OCI-LY1 (cell line): ENCODE results near the gene TNS3.

Experiments used
- H2AFZ ChIP-seq: fragments of 200-600 bp; sonication (generic), shearing (Covaris generic); 2 replicates; pipeline ENCODE4 v1.6.0; 2014; ENCODE audit warnings: antibody characterized with exemption, mild to moderate bottlenecking, low read length
- H3F3A ChIP-seq: fragments of 200-600 bp; sonication (generic), shearing (Covaris generic); 2 replicates; pipeline ENCODE4 v1.6.0; 2014; ENCODE audit warnings: mild to moderate bottlenecking, antibody characterized with exemption, low read length, moderate library complexity; ENCODE audit not compliant: insufficient read depth
- H3K27ac ChIP-seq: fragments of 200-600 bp; sonication (generic); 2 replicates; pipeline ENCODE4 v1.5.1; 2014; ENCODE audit warnings: low read length, mixed run types, mild to moderate bottlenecking, low read depth; ENCODE audit not compliant: poor library complexity, severe bottlenecking
- H3K27me3 ChIP-seq: fragments of 200-600 bp; sonication (generic); 2 replicates; pipeline ENCODE4 v1.6.0; 2014; ENCODE audit warnings: antibody characterized with exemption, mild to moderate bottlenecking, low read length, moderate library complexity; ENCODE audit not compliant: insufficient read depth
- H3K36me3 ChIP-seq: fragments of 200-600 bp; sonication (generic); 2 replicates; pipeline ENCODE4 v1.6.1; 2014; ENCODE audit warnings: mild to moderate bottlenecking, antibody characterized with exemption, low read length, moderate library complexity, mixed read lengths; ENCODE audit not compliant: insufficient read depth
- H3K4me1 ChIP-seq: fragments of 200-600 bp; sonication (generic); 2 replicates; pipeline ENCODE4 v1.5.1; 2014; ENCODE audit warnings: mild to moderate bottlenecking, low read length, moderate library complexity; ENCODE audit not compliant: insufficient read depth, severe bottlenecking
- H3K4me2 ChIP-seq: fragments of 200-600 bp; sonication (generic), shearing (Covaris generic); 2 replicates; pipeline ENCODE4 v1.6.1; 2014; ENCODE audit warnings: low read length
- H3K4me3 ChIP-seq: fragments of 200-600 bp; sonication (generic); 2 replicates; pipeline ENCODE4 v1.5.1; 2014; ENCODE audit warnings: low read length, low read depth, mild to moderate bottlenecking, mixed read lengths; ENCODE audit not compliant: poor library complexity, severe bottlenecking
- H3K79me2 ChIP-seq: fragments of 200-600 bp; shearing (Covaris generic); 2 replicates; pipeline ENCODE4 v1.6.1; 2016; ENCODE audit warnings: mixed run types, low read length, mixed read lengths; ENCODE audit not compliant: insufficient read depth
- H3K9ac ChIP-seq: fragments of 200-600 bp; sonication (generic), shearing (Covaris generic); 2 replicates; pipeline ENCODE4 v1.6.1; 2014; ENCODE audit warnings: mild to moderate bottlenecking, low read length, mixed read lengths
- H3K9me2 ChIP-seq: fragments of 200-600 bp; sonication (generic), shearing (Covaris generic); 2 replicates; pipeline ENCODE4 v1.6.1; 2014; ENCODE audit warnings: low read depth, mild to moderate bottlenecking, low read length, mixed read lengths
- H3K9me3 ChIP-seq: fragments of 200-600 bp; shearing (Covaris generic); 2 replicates; pipeline ENCODE4 v1.6.1; 2014; ENCODE audit warnings: low read length, mixed read lengths
- H4K20me1 ChIP-seq: fragments of 200-600 bp; sonication (generic), shearing (Covaris generic); 2 replicates; pipeline ENCODE4 v1.6.0; 2016; ENCODE audit warnings: mild to moderate bottlenecking, low read length; ENCODE audit not compliant: insufficient read depth
- EZH2 ChIP-seq: fragments of 200-600 bp; sonication (generic), shearing (Covaris generic); IDR thresholded peaks from 2 replicates; pipeline ENCODE4 v1.8.0; 2017; ENCODE audit warnings: borderline replicate concordance, mixed run types, mild to moderate bottlenecking, antibody characterized with exemption, low read length, moderate library complexity, mixed read lengths
- TF ChIP-seq, protein P1 (sequence below): fragments of 200-600 bp; sonication (generic), shearing (Covaris generic); IDR thresholded peaks from 2 replicates; pipeline ENCODE4 v1.5.1; 2017; ENCODE audit warnings: mild to moderate bottlenecking, antibody characterized with exemption, low read length, moderate library complexity, mixed read lengths

The TNS3 gene

DNA sequence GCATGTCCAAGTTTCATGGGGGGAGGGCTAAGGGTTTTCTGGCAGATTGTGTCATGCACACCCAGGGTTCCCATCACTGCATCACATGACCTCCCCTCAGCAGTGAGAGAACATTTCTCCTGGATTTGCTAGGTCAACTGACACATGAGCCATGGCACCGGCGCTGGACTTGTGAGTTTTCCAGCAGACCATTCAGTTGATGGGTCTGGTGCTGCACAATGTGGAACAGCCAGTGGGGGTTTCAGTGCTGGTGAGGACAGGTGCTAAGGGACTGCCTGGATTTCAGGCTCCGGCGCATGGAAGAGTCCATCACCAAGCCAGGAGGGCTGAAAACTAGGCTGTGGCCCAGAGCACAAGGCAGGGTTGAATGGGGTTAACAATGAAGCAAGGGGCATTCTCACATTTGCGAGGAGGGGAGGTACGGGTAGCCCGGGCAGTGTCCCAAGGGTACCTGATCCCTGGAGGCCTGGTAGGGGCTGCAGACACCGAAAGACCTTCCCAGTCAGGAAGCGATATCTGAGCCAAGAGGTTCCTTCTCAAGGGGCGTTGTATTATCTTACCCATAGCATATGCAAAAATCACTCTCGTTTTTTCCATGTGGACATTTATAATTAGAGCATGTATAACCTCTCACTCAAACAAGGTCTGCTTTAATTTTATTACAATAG is 203.0 kb downstream of the TNS3 start:
- H3K4me2 ChIP-seq, result no peak overlapping the region
- no peaks in the 10 kb centered on the region for H3K79me2 ChIP-seq
- no peaks in the 10 kb centered on the region for H4K20me1 ChIP-seq
- H3K27ac ChIP-seq, result no peak overlapping the region
- H3K27me3 ChIP-seq, result no peaks in the 10 kb centered on the region
- no peaks in the 10 kb centered on the region for H3F3A ChIP-seq
- peaks cover 9% of the 10 kb centered on the region for H3K4me1 ChIP-seq
- no peaks in the 10 kb centered on the region for H3K9me2 ChIP-seq
- peaks cover 67% of the 10 kb centered on the region for H3K36me3 ChIP-seq
- H3K4me3 ChIP-seq, result no peak overlapping the region
- H2AFZ ChIP-seq, result no peak overlapping the region
- TF ChIP-seq EZH2, result no peak
- TF ChIP-seq, protein P1, sequence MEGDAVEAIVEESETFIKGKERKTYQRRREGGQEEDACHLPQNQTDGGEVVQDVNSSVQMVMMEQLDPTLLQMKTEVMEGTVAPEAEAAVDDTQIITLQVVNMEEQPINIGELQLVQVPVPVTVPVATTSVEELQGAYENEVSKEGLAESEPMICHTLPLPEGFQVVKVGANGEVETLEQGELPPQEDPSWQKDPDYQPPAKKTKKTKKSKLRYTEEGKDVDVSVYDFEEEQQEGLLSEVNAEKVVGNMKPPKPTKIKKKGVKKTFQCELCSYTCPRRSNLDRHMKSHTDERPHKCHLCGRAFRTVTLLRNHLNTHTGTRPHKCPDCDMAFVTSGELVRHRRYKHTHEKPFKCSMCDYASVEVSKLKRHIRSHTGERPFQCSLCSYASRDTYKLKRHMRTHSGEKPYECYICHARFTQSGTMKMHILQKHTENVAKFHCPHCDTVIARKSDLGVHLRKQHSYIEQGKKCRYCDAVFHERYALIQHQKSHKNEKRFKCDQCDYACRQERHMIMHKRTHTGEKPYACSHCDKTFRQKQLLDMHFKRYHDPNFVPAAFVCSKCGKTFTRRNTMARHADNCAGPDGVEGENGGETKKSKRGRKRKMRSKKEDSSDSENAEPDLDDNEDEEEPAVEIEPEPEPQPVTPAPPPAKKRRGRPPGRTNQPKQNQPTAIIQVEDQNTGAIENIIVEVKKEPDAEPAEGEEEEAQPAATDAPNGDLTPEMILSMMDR, result no peak
- H3K9ac ChIP-seq, result no peak overlapping the region
- H3K9me3 ChIP-seq, result no peaks in the 10 kb centered on the region

GRCh38 chr7:47377741-47378140 is 204.2 kb downstream of the TNS3 start:
- Histone ChIP-seq H3K4me3 (no peak overlapping the region), H3K9ac (no peak overlapping the region), H3K9me2 (no peaks in the 10 kb centered on the region), H3K4me1 (peaks cover 16% of the 10 kb centered on the region), H3K4me2 (no peak overlapping the region), H3K79me2 (no peaks in the 10 kb centered on the region), H3K27ac (no peak overlapping the region), H3K9me3 (no peaks in the 10 kb centered on the region), H2AFZ (no peak overlapping the region), H3F3A (no peaks in the 10 kb centered on the region), H4K20me1 (no peaks in the 10 kb centered on the region), H3K36me3 (peaks cover 63% of the 10 kb centered on the region), H3K27me3 (no peaks in the 10 kb centered on the region)
- TF ChIP-seq, protein P1, result no peak
- TF ChIP-seq EZH2, result no peak

DNA sequence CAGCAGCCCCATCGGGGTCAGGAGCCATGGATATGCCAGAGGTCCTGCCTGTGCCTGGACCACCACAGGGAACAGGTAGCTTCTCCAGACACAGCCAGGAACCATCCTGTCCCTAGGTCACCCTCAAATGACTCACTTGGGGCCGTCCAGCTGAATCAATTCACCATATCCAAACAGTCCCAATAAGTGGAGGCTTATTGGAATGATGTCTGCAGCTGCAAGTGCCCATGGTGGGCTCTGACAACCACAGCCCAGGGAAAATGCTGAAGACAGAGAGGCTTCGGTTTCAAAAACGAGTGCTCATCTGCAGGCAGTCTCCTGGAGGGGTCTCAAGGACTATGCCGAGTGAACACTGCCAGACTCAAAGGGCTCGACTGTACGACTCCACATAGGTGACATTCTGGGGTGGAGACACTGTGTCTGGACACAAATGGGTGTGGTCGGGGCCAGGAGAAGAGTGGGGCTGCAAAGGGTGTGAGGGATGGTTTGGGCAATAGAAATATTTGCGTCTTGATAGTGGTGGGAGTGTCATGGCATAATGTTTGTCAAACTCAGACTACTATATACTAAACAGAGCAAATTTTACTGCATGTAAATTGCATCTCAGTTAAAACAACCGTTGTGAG is 204.8 kb downstream of the TNS3 start:
- Histone ChIP-seq H3K27me3 (no peaks in the 10 kb centered on the region), H4K20me1 (no peaks in the 10 kb centered on the region), H3K9me3 (no peaks in the 10 kb centered on the region), H3K79me2 (no peaks in the 10 kb centered on the region), H3F3A (no peaks in the 10 kb centered on the region), H3K4me1 (peaks cover 16% of the 10 kb centered on the region), H3K9me2 (no peaks in the 10 kb centered on the region), H3K9ac (no peak overlapping the region), H3K4me2 (no peak overlapping the region), H3K4me3 (no peak overlapping the region), H2AFZ (no peak overlapping the region), H3K36me3 (peaks cover 62% of the 10 kb centered on the region), H3K27ac (no peak overlapping the region)
- TF ChIP-seq EZH2, result no peak
- TF ChIP-seq, protein P1, result no peak
